GM18858 (cell line): ENCODE data around the gene CRTC3.

Experiments used
- ATAC-seq: cut with Tn5 transposase; IDR thresholded peaks from one replicate; pipeline ENCODE4 v1.9.1; 2021; ENCODE audit not compliant: unreplicated experiment

The CRTC3 gene

GRCh38 chr15:90591524-90591923, 61.8 kb downstream of the CRTC3 start:
- ATAC-seq = no peak

GRCh38 chr15:90592131-90592881, 62.6 kb downstream of the CRTC3 start:
- no peak for ATAC-seq

- no peak for ATAC-seq
These were observed 63.9 kb downstream of the CRTC3 start for GRCh38 chr15:90593499-90594158.

- ATAC-seq = no peak
These were observed 64.6 kb downstream of the CRTC3 start for GRCh38 chr15:90594301-90594738.

GRCh38 chr15:90595763-90596155, 66.0 kb downstream of the CRTC3 start:
- ATAC-seq = no peak

GRCh38 chr15:90596943-90597342, 67.2 kb downstream of the CRTC3 start:
- no peak for ATAC-seq

- peak; percentile 35 for ATAC-seq
These were observed 67.9 kb downstream of the CRTC3 start for GRCh38 chr15:90597577-90597976.

- ATAC-seq = peak; percentile 12
These were observed 68.4 kb downstream of the CRTC3 start for GRCh38 chr15:90598031-90598577.

GRCh38 chr15:90598679-90599078, 69.0 kb downstream of the CRTC3 start:
- no peak for ATAC-seq

- no peak for ATAC-seq
These were observed 69.4 kb downstream of the CRTC3 start for GRCh38 chr15:90599116-90599515.

- ATAC-seq = no peak
These were observed 69.9 kb downstream of the CRTC3 start for GRCh38 chr15:90599644-90600043.

GRCh38 chr15:90600954-90601353, 71.2 kb downstream of the CRTC3 start:
- no peak for ATAC-seq

GRCh38 chr15:90603893-90604292, 74.2 kb downstream of the CRTC3 start:
- ATAC-seq = no peak

- no peak for ATAC-seq
These were observed 76.9 kb downstream of the CRTC3 start for GRCh38 chr15:90606641-90607040.

GRCh38 chr15:90607361-90607760, 77.6 kb downstream of the CRTC3 start:
- no peak for ATAC-seq

- ATAC-seq = no peak
These were observed 79.8 kb downstream of the CRTC3 start for GRCh38 chr15:90609242-90610180.

GRCh38 chr15:90610190-90610589, 80.5 kb downstream of the CRTC3 start:
- ATAC-seq = no peak

GRCh38 chr15:90611157-90611556, 81.4 kb downstream of the CRTC3 start:
- ATAC-seq = no peak

GRCh38 chr15:90617171-90617570, 87.4 kb downstream of the CRTC3 start:
- no peak for ATAC-seq

- no peak for ATAC-seq
These were observed 88.0 kb downstream of the CRTC3 start for GRCh38 chr15:90617668-90618097.
